ENCODE results near the gene TEX35.

Gene TEX35

GRCh38 chr1:178512566-178513277 lies at the start of gene TEX35:
Gene TEX35 (plus strand): TSS chr1:178513109. CDS start chr1:178513189, 80 bp downstream.
- DNase-seq = no peak

DNA sequence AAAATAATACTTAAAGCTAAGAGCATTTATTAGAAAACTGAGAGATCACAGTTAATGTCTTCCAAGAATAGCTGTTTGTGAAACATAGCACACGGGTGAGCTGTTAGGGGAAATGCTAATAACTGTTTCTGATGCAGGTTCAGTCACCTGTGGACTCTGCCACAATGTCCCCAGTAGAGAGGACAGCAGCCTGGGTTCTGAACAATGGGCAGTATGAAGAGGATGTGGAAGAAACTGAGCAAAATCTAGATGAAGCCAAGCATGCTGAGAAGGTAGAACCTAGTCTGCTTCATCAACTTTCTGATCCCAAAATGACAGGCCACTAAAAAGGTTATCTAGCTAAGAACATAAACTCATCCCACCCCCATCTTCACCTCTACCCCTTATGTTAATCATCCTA lies 48.8 kb upstream of the TEX35 start:
- no peak for DNase-seq

DNA sequence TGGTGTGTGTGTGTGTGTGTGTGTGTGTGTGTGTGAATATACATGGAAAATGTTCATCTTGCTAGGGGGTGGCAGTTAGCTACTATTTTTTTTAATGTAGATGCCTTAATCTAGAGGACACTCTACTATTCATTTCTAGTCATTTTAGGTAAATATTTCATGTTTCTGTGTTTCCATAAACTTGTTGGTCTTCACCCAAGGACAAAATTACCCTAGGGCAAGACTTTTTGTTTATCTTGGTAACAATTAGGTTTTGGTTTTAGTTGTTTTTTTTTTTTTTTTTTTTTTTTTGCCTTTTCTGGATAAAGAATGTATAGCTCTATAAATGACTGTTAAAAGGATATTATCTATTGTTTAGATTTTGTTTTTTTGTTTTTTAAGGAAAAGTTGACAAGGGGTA lies 48.3 kb upstream of the TEX35 start:
- no peak for DNase-seq

DNA sequence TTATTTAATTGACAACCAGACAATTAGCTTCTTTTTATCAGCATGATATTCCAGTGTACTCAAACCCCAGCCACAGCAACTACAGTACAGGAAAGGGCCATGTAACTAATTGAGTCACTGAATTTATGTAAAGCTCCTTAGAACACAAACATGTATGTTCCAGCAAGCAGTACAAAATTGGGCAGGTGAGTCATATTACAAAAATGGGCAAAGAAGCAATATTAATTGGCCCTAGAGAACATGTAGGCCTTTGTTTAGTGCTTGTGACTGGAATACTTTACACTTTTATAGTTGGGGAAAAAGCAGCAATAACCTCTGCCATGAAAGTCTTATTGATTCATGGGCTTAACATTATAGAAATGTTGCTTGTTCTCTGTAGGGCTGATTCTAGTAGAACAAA lies 47.9 kb upstream of the TEX35 start:
- no peak for DNase-seq

DNA sequence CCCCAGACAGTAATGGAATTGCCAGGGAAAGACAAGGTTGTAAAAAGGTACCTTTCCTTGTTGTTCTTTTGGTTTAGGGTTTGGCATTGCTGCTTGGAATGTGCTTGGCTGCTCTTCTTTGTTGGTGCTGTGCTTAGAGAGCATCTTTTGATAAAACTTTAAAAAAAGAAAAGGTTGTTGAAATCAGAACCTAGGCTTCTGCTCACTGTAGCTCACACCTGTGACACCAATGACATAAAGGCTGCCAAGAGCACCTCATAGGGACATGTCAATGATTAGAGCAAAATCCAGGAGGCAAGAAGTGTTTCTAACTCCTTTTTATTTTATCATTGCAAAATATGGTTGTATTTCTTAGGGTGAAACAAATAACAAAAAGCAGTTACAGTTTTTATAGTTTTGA lies 45.1 kb upstream of the TEX35 start:
- DNase-seq = no peak

DNA sequence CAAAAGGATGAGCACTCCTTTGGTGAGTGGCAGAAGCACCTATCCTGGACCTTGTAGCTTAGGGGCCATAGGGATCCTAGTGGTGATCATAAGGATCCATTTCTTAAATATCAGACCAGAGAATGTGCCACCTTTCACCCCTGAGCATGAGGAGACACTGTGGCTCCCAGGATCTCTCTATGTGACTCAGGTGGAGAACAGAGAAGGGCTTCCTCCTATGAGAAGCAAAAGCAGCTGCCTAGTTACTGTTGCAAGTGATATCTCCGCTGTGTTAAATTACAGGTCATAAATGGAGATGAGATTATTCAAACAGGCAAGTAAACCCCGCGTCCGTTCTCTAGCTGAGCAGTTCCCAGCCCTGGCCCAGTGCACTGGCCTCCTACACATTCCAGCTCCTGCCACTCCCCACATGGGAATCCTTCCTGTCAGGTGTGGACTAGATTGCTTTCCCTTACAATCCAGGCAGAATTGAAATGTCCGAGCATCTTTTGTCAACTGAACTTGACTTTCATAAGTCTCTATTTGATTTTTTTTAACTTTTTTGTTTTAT lies 42.4 kb upstream of the TEX35 start:
- DNase-seq = peak; percentile 96

DNA sequence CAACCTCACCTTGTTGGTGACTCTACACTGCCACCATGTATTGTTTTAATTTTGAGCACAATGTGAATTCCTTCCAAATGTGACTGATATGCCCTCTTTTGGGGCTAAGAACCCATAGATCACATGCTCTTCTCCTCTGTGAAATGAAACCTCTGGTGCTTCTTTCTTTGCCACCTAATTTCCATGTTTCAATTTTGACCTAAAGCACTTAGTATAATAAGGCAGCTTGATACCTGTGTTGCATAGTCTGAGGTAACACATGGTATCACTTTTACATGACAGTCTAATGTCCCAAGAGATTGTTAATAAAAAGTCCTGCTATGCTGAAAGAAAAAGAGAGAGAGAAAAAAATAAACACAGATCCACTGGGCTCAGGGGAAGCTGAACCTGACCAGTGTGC lies 40.4 kb upstream of the TEX35 start:
- DNase-seq = no peak

GRCh38 chr1:178477373-178477772 lies 35.5 kb upstream of the TEX35 start:
- no peak for DNase-seq

DNA sequence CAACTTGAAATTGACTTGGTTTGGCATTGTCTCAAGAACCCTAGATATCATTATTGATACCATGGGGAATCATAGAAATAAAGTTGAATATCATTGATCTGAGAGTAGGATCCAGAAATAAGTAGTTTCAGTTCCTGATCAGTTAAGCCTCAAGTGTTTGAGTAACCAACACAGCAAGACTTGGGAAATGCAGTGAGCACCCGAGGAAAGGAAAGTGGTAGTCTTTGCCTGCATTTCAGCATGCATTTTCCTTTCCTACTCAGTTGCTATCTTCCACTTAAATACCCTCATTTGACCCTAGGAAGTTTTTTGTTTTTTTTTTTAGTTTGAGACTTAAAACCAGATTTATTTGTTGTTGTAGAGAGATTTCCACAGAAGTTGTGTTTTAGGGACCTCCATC lies 35.1 kb upstream of the TEX35 start:
- no peak for DNase-seq

GRCh38 chr1:178483251-178483957 lies 29.5 kb upstream of the TEX35 start:
- DNase-seq = no peak

- no peak for DNase-seq
Observed at GRCh38 chr1:178484698-178485225, 28.1 kb upstream of the TEX35 start.

DNA sequence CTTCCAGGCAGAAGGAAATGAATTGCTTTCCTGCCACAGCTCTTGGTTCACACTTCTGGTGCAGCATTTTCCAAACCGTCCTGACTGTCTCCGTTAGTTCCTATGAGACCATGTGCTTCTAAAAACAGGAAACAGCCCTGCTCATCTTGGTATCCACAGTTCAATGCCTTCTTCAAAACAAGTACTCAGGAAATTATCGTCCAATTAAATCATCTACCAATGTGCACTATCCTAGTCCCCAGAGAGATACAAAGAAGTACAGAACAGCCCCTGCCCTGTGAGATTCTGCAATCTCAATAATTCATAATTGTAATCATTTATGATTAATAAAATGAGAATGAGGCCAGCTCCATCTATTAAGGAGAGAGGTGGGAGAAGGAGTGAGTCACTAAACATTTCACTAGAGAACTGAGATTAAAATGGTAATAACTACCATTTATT lies 27.3 kb upstream of the TEX35 start:
- DNase-seq = no peak

DNA sequence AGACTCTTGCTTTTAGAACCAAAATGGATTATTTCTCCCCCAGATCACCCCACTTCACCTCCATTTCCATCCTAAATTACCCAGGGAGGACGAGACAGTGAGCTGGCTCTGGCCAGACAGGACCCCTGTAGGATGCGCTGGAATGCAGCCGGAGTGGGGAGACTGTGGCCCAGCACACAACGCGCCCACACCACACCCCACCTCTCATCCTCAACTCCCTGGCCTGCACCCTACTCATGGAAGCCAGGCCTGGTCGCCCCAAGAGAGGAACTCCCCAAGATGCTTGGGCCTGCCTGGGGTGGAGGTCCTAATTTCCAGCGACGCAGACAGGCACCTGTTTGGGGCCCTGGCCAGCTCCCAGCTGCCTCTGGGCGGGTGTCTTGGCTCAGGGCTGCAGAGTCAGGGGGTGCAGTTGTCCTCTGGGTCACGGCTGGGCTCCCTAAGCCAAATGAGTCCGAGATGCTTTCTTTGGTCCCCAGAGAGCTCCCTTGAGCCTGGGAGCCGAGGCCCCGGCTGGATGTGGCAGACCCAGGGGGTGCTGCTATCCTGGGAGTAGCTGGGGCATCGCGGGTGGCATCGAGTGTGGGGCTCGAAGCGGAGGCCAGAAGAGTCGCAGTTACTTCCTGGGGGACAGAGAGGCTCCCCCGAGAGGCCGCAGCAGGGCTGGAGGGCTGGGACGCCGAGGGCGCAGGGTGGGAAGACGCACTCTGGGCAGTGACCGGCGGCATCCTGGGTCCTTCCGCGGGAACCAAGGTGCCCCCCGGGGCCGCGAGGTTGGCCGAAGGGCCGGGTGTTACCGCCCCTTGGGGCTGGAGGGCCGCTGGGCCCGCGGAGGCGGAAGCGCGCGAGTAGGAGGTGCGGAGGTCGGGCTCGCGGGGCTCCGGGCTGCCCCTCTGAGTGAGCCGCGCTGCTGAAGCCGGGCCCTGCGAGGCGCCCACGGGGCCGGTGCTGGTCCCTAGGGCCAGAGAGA lies 26.5 kb upstream of the TEX35 start:
- no peak for DNase-seq

- DNase-seq = no peak
Observed at GRCh38 chr1:178487070-178487615, 25.8 kb upstream of the TEX35 start.

GRCh38 chr1:178488393-178488792 lies 24.5 kb upstream of the TEX35 start:
- DNase-seq = no peak

GRCh38 chr1:178489399-178489798 lies 23.5 kb upstream of the TEX35 start:
- no peak for DNase-seq

DNA sequence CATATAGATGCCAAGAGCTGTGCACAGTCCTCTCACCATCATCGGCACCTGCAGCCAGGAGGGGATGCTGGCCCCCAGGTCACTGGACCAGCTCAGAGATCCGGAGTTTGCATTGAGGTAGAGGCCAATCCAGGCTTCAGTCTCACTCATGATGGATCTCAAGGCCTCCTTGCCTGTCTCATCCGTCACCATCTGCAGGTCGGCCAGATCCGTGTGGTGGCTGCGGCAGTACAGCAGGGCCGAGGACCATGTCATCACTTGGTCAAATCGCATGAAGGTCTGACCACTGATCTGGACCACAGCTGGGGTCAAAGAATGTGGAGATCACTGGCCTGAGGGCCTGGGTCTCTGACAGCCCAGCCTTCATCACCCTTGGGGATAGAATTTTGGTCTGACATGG lies 22.8 kb upstream of the TEX35 start:
- DNase-seq = no peak

GRCh38 chr1:178490967-178491366 lies 21.9 kb upstream of the TEX35 start:
- DNase-seq = no peak

- DNase-seq = no peak
Observed at GRCh38 chr1:178491721-178492120, 21.2 kb upstream of the TEX35 start.

DNA sequence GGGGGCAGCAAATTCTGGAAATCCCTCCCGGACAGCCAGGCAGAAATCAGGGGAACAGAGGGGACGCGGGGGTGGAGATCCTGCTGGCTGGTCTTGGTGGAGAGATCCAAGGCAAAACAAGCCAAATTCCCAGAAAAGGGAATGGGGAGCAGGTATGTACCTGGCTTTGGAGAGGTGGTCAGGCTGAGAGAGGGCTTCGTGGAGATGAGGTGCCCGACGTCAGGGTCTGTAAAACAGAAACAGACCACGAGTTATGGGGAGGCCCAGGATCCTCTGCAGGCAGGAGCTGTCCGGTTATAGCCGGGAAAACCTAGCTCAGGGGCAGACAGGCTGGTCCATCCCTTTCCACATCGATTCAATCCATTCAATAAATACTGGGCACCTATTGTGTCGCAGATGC lies 20.6 kb upstream of the TEX35 start:
- no peak for DNase-seq

- DNase-seq = no peak
Observed at GRCh38 chr1:178493301-178493741, 19.6 kb upstream of the TEX35 start.

- no peak for DNase-seq
Observed at GRCh38 chr1:178494569-178494971, 18.3 kb upstream of the TEX35 start.
